CD1c-positive myeloid dendritic cell (primary cell): ENCODE measurements around the gene FAM234A.
"Not testable (repeated sequence)": the region's sequence is repeated elsewhere in the genome, so short reads cannot be mapped to it uniquely, and the experiment has no call there.

ENCODE experiments used
- DNase-seq: peaks from one replicate; pipeline ENCODE4 v3.0.0-alpha.2; 2016; ENCODE audit errors: extremely low spot score

The FAM234A gene, protein sequence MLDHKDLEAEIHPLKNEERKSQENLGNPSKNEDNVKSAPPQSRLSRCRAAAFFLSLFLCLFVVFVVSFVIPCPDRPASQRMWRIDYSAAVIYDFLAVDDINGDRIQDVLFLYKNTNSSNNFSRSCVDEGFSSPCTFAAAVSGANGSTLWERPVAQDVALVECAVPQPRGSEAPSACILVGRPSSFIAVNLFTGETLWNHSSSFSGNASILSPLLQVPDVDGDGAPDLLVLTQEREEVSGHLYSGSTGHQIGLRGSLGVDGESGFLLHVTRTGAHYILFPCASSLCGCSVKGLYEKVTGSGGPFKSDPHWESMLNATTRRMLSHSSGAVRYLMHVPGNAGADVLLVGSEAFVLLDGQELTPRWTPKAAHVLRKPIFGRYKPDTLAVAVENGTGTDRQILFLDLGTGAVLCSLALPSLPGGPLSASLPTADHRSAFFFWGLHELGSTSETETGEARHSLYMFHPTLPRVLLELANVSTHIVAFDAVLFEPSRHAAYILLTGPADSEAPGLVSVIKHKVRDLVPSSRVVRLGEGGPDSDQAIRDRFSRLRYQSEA

DNA sequence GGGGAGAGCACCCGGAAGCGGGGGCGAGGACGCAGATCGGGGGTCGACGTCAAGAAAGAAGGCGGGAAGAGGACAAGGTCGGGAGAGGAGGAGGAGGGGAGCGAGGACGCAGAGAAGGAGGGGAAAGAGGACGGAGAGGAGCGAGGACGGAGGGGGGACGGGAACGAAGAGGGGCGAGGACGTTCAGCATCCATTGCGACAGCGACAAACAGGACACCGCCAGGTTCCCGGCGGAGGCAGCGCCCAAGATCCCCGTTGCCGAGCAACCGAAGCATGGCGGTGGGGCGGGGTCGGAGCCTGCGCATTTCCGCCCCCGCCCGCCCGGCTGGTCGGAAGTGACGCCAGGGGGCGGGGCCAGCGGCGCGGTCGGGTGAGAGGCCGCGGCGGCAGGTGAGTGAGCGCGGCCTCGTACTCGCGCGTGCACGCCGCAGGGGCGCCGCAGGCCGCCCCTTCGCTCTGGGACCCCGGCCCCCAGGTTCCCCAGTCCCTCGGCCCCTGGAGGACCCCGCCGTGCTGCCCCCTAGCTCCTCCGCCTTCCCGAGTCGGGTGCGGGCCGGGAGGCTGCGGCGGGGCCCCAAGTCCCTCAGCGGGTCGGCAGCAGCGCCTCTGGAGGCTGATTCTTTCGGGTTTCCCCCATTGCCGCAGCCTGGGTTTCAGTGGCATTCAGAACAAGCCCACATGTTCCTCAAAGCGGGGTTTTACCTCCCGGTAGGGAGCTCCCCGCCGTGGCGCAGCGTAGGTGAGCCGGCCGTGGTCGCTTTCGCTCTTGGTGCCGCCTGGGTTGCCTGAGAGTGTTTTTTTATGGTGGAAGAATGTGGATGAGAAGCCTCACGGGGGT is at the start of gene FAM234A:
FAM234A (plus strand) TSS at position 354 of the 838 bp plus-strand sequence. CDS start 19,593 bp downstream, outside the sequence.
- DNase-seq: peak; percentile 99

DNA sequence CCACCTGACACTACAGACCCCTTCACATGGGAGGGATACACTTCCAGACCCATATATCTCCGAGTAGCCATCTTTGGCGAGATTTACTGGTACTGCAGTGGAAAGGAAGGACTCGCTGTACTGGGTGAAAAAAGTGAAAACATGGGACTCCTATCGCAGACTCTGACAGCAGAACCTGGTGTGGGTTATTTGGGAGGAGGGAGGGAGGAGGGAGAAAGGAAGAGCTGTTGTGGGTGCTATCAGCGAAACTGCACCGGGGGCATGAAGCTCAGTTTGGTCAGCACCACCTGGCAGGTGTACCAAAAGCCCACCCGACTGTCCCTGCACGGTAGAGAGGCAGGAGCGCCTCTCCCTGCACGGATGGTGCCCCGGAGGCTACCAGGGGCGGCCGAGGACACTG is 49.4 kb upstream of the FAM234A start:
- no peak for DNase-seq

DNA sequence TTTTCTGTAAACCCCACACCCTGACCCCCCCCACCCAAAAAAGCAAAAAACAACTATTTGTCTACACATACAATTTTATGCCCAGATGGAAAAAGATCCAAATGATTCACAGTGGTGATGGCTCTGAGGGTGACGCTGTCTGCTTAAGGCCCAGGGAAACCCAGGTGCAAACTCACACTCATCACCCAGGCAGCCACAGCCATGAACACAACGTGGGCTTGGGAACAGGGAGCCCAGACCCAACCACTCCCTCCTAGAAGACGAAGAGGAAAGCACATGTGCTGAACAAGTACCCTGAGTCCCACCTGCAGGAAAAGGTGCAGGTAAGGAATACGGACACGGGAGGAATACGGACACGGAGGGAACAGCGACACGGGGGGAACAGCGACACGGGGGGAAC is 48.9 kb upstream of the FAM234A start:
- no peak for DNase-seq

DNA sequence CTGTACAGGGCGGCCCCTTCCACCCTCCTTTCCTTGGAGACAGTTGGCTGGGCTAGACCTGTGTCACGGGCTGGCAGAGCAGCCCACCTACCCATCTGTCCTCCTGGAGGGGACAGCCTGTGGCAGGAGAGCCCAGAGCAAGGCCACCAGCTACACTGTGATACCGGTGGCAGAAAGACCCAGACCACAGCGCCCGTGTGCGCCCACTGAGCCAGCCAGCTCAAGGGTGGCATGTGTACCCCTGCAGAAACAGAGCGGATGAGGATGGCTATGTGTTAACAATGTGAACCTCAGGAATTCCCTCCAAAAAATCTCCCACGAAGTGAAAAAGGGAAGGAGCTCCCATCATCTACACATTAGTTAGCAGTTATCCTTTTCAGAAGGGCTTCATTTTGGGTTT is 47.3 kb upstream of the FAM234A start:
- DNase-seq: no peak

DNA sequence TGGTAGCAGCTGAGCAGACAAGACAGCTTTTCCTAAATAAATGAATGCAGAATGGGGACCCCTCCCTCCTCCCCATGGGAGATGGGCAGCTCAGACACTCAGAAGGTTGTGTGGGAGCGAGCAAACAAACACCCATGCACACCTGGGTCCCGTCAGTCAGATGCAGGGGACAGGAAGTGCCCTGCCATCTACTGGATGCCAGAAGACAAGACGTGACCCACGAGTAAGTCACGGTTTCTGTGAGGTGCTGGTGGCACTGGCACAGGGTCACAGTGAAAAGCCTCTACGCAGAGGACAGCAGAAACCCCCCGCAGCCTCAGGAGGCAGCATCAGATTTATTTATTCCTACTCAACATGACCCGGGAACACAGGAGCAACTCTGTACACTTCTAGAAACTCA is 45.9 kb upstream of the FAM234A start:
- DNase-seq: no peak

DNA sequence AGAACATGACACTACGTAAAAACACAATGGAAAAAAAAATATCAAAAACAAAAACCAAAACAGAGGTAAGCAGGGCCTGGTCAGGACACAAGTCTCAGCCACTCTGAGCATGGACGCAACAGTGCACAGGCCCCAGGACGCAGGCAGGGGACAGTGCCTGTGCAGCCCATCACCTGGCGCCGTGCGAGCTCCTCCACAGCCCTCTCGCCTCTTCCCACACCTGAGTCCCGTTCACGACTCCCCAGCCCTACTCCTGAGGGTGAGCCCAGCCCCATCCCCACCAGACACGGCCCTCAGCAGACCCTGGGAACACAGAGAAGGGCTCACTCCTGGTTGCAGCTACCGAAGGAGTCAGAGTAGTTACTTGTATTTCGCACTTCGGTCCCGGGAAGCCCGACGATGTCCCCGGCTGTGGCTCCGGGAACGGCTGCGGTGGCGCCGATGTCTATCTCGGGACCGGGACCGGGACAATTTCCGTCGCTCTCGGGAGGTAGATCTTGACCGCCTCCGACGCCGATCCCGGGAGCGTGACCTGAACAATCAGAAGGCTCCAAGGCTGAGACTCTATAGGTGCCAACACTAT is 44.9 kb upstream of the FAM234A start:
- no peak for DNase-seq

DNA sequence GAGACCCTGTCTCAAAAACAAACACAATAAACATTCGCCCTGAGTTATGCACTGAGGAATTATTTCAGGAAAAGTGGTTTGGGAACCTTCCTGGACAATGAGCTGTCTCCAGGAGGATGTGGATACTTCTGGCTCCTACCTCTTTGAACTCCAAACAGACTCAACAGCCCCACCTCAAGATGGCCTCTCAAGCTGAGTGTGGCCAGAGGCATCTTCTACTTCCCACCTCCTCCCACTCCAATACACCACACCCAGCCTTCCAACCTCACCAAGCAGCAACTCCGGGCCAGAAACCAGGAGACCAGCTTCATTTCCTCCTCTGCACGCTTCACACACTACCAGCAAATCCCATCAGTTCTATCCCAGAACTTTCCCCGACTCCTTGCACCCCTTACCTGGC is 42.8 kb upstream of the FAM234A start:
- no peak for DNase-seq

DNA sequence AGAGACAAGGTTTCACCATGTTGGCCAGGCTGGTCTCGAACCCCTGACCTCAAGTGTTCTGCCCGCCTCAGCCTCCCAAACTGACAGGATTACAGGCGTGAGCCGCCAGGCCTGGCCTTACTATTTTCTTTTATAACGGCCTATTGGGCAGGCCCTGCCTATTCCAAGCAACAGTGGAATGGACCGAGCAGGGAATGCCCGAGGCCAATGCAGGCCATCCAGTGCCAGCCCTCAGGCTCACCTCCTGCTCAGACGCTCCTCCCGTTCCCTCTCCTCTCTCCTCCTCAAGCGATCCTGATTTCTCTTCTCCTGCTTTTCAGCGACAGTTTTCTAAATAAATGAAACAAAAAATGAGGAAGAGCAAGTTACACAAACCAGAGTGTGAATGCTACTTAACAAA is 41.9 kb upstream of the FAM234A start:
- no peak for DNase-seq

DNA sequence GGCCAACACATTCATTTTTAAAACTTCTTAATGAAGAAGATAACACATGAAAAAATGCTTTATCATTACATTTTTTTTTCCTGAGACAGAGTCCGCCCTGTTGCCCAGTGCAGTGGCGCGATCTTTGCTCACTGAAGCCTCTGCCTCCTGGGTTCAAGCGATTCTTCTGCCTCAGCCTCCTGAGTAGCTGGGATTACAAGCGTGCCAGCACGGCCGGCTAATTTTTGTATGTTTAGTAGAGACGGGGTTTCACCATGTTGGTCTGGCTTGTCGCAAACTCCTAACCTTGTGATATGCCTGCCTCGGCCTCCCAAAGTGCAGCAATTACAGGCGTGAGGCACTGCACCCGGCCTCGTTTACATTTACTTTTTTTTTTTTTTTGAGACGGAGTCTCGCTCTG is 41.2 kb upstream of the FAM234A start:
- no peak for DNase-seq

DNA sequence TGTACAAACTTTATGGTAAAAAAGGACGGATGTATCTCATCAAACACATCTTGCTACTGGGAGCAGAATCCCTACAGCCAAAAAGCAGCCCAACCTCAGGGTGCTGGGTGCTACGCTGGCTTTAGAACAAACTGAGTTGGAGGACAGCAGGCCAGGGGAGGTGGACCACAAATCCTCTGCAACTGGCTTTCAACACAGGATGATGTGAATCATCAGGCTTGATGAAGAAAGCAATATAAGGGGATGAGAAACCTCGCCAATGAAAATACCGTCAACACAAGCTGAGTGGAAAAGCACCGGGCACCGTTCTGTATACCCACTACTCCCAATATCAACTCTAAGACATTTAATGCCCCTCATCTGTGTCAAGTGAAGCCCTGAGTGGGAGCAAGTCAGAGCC is 40.1 kb upstream of the FAM234A start:
- no peak for DNase-seq

DNA sequence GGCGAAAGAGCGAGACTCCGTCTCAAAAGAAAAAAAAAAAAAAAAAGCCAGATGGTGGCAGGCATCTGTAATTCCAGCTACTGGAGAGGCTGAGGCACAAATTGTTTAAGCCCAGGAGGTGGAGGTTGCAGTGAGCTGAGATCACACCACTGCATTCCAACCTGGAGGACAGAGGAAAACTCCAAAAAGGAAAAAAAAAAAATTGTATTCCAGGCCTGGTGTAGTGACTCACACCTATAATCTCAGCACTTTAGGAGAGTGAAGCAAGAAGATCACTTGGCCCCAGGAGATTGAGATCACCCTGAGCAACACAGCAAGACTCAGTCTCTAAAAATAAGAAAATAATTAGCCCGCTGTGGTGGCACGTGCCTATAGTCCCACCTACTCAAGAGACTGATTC is 34.2 kb upstream of the FAM234A start:
- no peak for DNase-seq

DNA sequence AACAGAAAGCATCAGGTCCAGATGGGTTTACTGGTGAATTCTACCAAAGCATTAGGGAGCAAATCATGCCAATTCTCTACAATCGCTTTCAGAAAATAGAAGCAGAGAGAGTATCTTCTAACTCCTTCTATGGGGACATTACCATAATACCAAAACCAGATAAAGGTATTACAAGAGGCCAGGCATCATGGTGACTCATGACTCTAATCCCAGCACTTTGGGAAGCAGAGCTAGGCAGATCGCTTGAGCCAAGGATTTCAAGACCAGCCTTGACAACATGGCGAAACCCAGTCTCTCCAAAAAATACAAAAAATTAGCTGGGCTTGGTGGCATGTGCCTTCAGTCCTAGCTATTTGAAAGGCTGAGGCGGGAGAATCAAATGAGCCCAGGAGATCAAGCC is 31.4 kb upstream of the FAM234A start:
- no peak for DNase-seq

DNA sequence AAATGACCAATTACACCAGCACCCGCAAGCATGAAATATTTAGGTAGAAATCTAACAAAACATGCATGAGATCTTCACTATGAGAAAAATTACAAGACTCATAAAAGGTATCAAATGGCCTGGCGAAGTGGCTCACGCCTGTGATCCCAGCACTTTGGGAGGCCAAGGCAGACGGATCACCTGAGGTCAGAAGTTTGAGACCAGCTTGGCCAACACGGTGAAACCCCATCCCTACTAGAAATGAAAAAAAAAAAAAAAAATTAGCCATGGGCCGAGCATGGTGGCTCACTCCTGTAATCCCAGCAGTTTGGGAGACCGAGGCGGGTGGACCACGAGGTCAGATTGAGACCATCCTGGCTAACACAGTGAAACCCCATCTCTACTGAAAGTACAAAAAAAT is 30.6 kb upstream of the FAM234A start:
- not testable (repeated sequence) for DNase-seq

DNA sequence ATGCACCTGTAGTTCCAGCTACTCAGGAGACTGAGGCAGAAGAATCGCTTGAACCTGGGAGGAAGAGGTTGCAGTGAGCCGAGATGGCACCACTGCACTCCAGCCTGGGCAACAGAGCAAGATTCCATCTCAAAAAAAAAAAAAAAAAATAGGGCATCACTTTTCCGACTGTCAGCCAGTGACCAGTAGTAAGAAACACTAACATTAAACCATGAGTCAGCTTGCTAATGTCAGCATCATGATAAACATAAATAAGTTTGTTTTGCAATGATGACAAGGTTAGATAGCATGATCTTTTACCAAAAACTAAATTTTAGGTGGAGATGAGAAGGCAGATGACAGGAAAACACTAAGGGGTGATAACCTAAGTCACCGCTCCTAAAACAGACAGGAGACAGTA is 25.3 kb upstream of the FAM234A start:
- DNase-seq: not testable (repeated sequence)

DNA sequence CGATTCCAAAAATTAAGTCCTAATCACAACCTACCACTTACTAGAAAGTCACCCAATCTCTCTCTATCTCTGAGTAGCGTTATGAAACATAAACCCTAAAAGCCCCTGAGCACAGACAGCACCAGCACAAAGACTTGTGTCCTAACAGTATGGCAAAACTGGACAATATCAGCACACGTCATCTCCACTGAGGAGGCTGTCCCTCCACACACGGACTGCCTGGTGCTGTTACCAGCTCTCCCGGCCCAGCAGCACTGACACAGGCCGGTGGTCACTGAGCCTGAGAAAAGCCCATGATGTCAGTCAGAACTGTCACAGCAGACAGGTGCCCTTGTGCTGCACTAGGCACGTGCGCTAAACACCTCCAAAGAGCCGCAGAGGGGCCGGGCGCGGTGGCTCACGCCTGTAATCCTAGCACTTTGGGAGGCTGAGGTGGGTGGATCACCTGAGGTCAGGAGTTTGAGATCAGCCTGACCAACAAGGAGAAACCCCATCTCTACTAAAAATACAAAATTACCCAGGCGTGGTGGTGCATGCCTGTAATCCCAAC is 22.9 kb upstream of the FAM234A start:
- DNase-seq: not testable (repeated sequence)

DNA sequence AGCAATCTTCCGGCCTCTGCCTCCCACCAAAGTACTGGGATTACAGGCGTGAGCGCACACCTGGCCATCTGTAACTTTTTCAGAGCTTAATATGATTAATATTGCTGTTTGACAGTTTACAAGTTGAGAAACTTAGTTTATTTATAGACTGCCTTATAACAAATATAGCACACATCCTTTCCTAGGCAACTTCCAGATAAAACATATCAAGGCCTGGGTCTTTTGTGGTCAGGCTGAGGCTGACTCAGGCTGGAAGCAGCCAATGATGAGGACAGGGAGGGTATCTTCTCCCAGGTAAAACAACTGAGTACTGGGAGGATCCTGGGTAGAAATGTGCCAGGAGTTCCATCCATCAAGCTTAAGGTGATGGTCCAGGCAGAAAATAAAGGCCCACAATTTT is 21.6 kb upstream of the FAM234A start:
- DNase-seq: no peak

DNA sequence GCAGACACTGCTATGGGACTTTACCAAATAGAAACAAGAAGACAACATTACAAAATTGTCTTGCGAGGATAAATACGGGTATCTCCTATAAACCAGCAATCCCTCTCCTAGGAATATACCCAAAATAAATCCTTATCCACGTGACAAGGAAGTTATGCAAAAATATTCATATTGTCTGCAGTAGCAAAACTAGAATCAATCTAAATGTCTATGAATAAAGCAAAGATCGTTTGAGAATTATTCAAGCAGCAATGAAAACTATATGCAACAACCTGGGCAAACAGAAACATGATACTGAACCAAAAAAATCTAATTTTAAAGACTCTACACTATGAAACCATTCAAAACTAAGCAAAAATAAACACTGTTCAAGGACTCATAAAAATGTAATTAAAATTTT is 14.6 kb upstream of the FAM234A start:
- no peak for DNase-seq

DNA sequence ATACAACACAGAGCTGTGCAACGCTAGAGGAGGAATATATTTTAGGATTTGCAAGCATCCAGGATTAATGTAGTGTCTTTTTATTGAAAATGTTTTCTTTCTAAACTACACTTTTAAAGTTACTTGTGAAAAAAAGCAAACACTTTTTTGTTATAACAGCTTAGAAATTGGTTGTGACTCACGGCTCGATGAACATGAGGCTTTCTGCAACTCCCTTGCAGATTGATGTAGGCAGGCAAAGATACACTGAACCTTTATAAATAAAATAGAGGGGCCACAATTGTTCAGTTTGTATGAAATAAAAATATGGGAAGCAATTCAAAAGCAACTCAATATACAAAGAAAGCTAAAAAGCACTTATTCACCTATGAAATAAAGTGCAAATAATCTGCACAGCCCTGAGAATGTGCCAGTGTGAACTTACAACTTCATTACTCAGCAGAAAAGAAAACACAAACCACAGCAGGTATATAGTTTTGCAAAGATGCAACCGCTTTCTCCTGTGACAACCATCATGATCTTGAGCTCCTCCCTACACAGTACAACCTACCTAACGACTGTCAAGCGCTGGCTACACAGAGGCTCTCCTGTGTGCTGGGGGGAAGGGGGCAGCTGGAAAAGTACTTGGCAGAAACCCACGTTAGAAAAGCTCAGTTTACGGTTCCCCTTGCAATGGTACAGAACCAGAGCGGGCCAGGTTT is 6.3 kb upstream of the FAM234A start:
- DNase-seq: no peak

DNA sequence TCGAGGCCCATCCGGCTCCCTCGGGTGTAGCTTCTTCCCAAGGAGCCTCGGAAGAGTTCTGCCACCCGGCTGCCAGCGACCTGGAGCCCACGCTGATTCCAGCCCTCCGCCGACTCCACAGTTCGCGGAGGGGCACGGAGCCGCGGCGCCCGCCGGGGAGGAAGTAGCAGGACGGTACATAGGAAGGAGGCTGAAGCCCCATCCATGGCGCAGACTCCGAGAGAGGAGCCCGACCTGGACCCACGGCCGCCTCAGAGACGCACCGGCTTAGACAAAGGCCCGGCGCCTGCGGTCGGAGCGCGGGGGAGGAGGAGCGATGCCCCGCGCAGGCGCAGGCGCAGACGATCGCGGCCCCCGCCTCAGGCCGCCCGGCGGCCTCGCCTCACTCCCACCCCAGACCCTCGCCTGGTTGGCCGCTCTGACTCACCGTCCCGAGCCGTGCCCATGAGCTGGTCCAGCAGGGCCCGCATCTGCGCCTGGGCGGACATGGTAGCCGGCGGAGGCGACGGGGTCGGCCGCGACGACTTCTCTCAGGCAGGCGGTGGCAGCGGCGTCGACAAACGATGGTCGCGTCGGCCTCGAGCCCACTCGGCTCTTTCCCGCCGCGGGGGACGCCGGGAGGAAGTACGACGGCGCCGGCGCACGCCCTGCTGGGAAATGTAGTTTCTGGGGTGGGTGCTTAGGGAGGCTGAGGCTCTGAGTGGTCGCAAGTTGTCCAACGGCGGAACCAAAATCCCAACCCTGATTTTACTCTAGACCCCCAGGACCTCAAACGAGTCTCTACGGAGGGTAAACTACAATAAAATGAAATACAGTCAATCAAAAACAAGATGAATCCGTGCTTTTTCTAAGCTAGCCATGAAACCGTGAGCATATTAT is 5.5 kb upstream of the FAM234A start, which contains the start of gene LUC7L:
LUC7L (minus strand) TSS at position 598 of the 879 bp plus-strand sequence; CDS start at position 488, 110 bp downstream.
- peak; percentile 90 for DNase-seq

DNA sequence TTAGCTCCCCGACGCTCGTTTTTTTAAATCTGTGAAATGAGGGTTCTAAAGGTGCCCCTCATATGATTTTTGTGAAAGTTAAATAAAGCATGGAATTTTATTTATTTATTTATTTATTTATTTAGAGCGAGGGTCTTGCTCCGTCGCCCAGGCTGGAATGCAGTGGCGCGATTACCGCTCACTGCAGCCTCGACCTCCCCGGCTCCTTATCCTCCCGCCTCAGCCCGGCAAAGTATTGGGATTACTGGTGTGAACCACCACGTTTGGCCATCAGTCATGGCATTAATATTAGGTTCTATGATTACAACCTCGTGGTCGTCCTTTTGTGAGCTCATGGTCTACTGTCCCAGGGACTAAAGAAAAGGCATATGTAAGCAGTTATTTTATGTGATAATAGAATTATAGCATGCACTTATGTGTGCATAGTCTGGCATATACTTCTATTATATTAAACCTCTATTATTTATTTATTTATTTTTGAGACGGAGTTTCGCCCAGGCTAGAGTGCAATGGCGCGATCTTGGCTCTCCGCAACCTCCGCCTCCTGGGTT is 4.8 kb upstream of the FAM234A start:
- no peak for DNase-seq
